Daoy (cell line): ENCODE results near the gene TPP1. TPM values are rescaled to one million over a fixed set of nuclear protein-coding genes. Genes with fewer than 3 reads are reported as not detected.

ENCODE experiments used
- DNase-seq: peaks from one replicate; pipeline ENCODE4 v3.0.0-alpha.2; 2015; ENCODE audit warnings: low read depth
- total RNA-seq: library from RNA; depleted of rRNA; stranded (reverse); fragments of >200 nt; shearing (Covaris generic); gene quantifications from 2 replicates; pipeline ENCODE4 v1.2.3, GENCODE V29; 2014

Gene TPP1
- total RNA-seq, 1 experiment from 2014 or later: 14.9 TPM

GRCh38 chr11:6611092-6611962 lies 7.9 kb downstream of the TPP1 start:
- peak; percentile 18 for DNase-seq

- no peak for DNase-seq
Measured at GRCh38 chr11:6610591-6610990, 8.6 kb downstream of the TPP1 start.

GRCh38 chr11:6609502-6610015 lies 9.7 kb downstream of the TPP1 start:
- DNase-seq: no peak

GRCh38 chr11:6608726-6609501 lies 10.3 kb downstream of the TPP1 start:
- DNase-seq: peak; percentile 51

- DNase-seq: no peak
Measured at GRCh38 chr11:6608011-6608410, 11.2 kb downstream of the TPP1 start.

- DNase-seq: no peak
Measured at GRCh38 chr11:6607190-6607795, 11.9 kb downstream of the TPP1 start.

- DNase-seq: peak; percentile 95
Measured at GRCh38 chr11:6606471-6607189, 12.6 kb downstream of the TPP1 start.

GRCh38 chr11:6604790-6605189 lies 14.4 kb downstream of the TPP1 start:
- DNase-seq: no peak

- peak; percentile 50 for DNase-seq
Measured at GRCh38 chr11:6604081-6604626, 15.1 kb downstream of the TPP1 start.

GRCh38 chr11:6603287-6604080 lies 15.7 kb downstream of the TPP1 start, which contains the start of the genes ILK and RRP8:
Gene ILK, plus strand, starts transcription at chr11:6603774. Its CDS starts 498 bp downstream, at chr11:6604272.
Gene RRP8, minus strand, starts transcription at chr11:6603616. Its CDS starts 114 bp downstream, at chr11:6603502.
- DNase-seq: peak; percentile 95

- DNase-seq: no peak
Measured at GRCh38 chr11:6602096-6602940, 16.9 kb downstream of the TPP1 start.

- DNase-seq: no peak
Measured at GRCh38 chr11:6601041-6601461, 18.2 kb downstream of the TPP1 start.

- no peak for DNase-seq
Measured at GRCh38 chr11:6599881-6600390, 19.3 kb downstream of the TPP1 start.

GRCh38 chr11:6599449-6599848 lies 19.8 kb downstream of the TPP1 start:
- no peak for DNase-seq

- DNase-seq: no peak
Measured at GRCh38 chr11:6598555-6598954, 20.7 kb downstream of the TPP1 start.

- no peak for DNase-seq
Measured at GRCh38 chr11:6596239-6596877, 22.9 kb downstream of the TPP1 start.

GRCh38 chr11:6594142-6594768 lies 25.0 kb downstream of the TPP1 start:
- DNase-seq: no peak

- no peak for DNase-seq
Measured at GRCh38 chr11:6588018-6588417, 31.2 kb downstream of the TPP1 start.
